Muscle layer of colon (tissue), 2 donors: Measurements from ENCODE around the gene NPDC1.
A peak's percentile ranks its signal among the peaks of the same experiment; 100 is the strongest.

Experiments
- H3K27ac ChIP-seq: one replicate; pipeline ENCODE4 v1.7.0; 2013; ENCODE audit warnings: low read depth, mild to moderate bottlenecking, low read length, moderate library complexity
- H3K27me3 ChIP-seq, 2 donors: one replicate each; pipeline ENCODE4 v1.7.0; 2013; ENCODE audit warnings: low read length in 2 of 2, mild to moderate bottlenecking in 2 of 2; ENCODE audit not compliant: insufficient read depth in 2 of 2, control insufficient read depth in 1 of 2
- H3K36me3 ChIP-seq: one replicate; pipeline ENCODE4 v1.7.0; 2013; ENCODE audit warnings: mild to moderate bottlenecking, low read length; ENCODE audit not compliant: insufficient read depth
- H3K4me1 ChIP-seq: one replicate; pipeline ENCODE4 v1.7.0; 2013; ENCODE audit warnings: mild to moderate bottlenecking, low read length; ENCODE audit not compliant: insufficient read depth
- H3K4me3 ChIP-seq, 2 donors: one replicate each; pipeline ENCODE4 v1.7.0; 2013; ENCODE audit warnings: low read length in 2 of 2, low read depth in 1 of 2, mild to moderate bottlenecking in 1 of 2, moderate library complexity in 1 of 2
- H3K9ac ChIP-seq: one replicate; pipeline ENCODE4 v1.7.0; 2013; ENCODE audit warnings: low read length
- H3K9me3 ChIP-seq: one replicate; pipeline ENCODE4 v1.7.0; 2013; ENCODE audit warnings: mild to moderate bottlenecking, low read length
- donor health status: abdominal sarcoma.
- donor health status: Adenocarcinoma of cecum.

Gene NPDC1

DNA sequence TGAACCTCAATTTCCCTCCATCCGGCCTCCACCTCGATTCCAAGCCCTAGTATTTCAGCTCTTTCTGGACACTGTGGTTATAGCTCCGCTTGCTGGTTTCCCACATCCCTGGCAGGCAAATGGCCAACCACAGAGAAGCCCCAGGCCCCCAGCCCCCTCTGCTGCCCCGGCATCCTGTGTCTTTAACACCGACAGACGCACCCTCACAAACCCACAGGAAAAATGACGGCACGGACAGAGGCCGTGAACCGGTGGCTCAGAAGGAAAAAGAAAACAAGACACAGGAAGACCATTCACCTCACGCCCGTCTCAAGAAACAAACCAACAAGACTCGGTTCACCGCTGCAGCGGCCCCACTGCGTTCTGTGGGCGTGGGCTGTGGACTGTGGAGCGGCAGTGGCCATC, 48.1 kb downstream of the NPDC1 start:
- H3K27ac ChIP-seq: no peak overlapping the region
- peaks cover 13 to 46% of the 10 kb centered on the region in 2 donors for H3K27me3 ChIP-seq
- no peaks in the 10 kb centered on the region for H3K36me3 ChIP-seq
- H3K9me3 ChIP-seq: no peaks in the 10 kb centered on the region
- peaks cover 15% of the 10 kb centered on the region for H3K4me1 ChIP-seq
- H3K4me3 ChIP-seq: no peak overlapping the region
- H3K9ac ChIP-seq: no peak overlapping the region

- H3K4me1 ChIP-seq: peaks cover 17% of the 10 kb centered on the region
- no peak overlapping the region for H3K27ac ChIP-seq
- peaks cover 13 to 46% of the 10 kb centered on the region in 2 donors for H3K27me3 ChIP-seq
- no peak overlapping the region for H3K4me3 ChIP-seq
- H3K9ac ChIP-seq: no peak overlapping the region
- H3K36me3 ChIP-seq: no peaks in the 10 kb centered on the region
- no peaks in the 10 kb centered on the region for H3K9me3 ChIP-seq
Observed at GRCh38 chr9:136997371-136997770, 48.6 kb downstream of the NPDC1 start.

GRCh38 chr9:136996361-136997292, 49.4 kb downstream of the NPDC1 start, which contains the start of gene CLIC3:
TSS of gene CLIC3 (minus strand) at chr9:136996568. CDS start at chr9:136996543, 25 bp downstream.
- no peak within 1 kb of the TSS for H3K27ac ChIP-seq
- H3K36me3 ChIP-seq: no peaks in the 10 kb centered on the region
- H3K9me3 ChIP-seq: no peaks in the 10 kb centered on the region
- H3K4me1 ChIP-seq: peaks cover 17% of the 10 kb centered on the region
- peaks cover 13 to 46% of the 10 kb centered on the region in 2 donors for H3K27me3 ChIP-seq
- H3K4me3 ChIP-seq: no peak within 1 kb of the TSS
- no peak within 1 kb of the TSS for H3K9ac ChIP-seq

DNA sequence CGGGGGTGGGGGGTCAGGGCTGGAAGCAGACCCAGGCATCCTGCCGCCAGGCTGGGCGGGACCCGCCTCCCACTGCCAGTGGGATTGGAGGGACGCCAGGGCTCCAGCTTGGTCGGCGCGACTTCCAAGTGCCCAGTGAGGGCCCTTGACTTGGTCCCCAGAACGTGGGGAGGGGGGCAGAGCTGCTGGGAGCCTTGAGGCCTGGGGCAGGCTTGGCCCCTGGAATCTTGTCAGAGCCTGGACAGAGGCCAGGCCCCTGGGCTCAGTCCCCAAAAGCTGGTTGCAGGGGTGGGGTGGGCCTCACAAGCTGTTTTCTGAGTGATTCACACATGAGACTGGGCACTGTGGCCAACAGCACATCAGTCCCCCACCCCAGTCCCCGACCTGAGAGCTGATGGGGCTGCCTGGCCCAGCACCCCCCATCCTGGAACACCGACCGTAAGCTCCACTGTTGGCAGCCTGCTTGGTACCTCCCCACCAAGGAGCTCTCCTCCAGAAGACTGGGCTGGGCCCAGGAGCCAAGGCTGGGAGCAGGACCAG, 50.1 kb downstream of the NPDC1 start:
- no peak overlapping the region for H3K27ac ChIP-seq

DNA sequence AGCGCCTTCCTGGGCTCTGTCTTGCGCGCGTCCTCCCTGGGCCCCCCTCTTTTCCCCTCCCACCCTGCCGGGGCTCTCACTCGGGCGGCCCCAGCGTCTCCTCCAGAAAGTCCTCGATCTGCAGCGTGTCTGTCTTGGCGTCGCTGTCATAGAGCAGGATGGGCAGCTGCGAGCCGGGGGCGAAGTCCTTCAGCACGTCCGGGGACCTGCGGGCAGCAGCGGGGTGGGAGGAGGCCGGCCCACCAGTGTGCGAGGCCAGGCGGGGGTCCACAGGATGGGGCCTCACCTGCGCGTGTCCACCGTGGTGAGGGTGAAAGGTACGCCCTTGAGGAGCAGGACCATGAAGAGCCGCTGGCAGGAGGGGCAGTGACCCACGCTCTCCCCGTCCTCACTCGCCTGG, 50.6 kb downstream of the NPDC1 start:
- no peak overlapping the region for H3K9ac ChIP-seq
- H3K27ac ChIP-seq: no peak overlapping the region
- H3K27me3 ChIP-seq: peaks cover 13 to 46% of the 10 kb centered on the region in 2 donors
- no peaks in the 10 kb centered on the region for H3K9me3 ChIP-seq
- no peak overlapping the region for H3K4me3 ChIP-seq
- no peaks in the 10 kb centered on the region for H3K36me3 ChIP-seq
- peaks cover 17% of the 10 kb centered on the region for H3K4me1 ChIP-seq

More for the DNA sequence above, 50.1 kb downstream of the NPDC1 start:
- Histone ChIP-seq H3K9ac (no peak overlapping the region), H3K4me1 (peaks cover 17% of the 10 kb centered on the region), H3K27me3 (peaks cover 13 to 46% of the 10 kb centered on the region in 2 donors), H3K36me3 (no peaks in the 10 kb centered on the region), H3K9me3 (no peaks in the 10 kb centered on the region), H3K4me3 (no peak overlapping the region)

- no peak overlapping the region for H3K4me3 ChIP-seq
- H3K36me3 ChIP-seq: no peaks in the 10 kb centered on the region
- H3K27me3 ChIP-seq: peaks cover 13 to 46% of the 10 kb centered on the region in 2 donors
- no peaks in the 10 kb centered on the region for H3K9me3 ChIP-seq
- H3K4me1 ChIP-seq: peaks cover 17% of the 10 kb centered on the region
- H3K9ac ChIP-seq: no peak overlapping the region
- H3K27ac ChIP-seq: no peak overlapping the region
Observed at GRCh38 chr9:136994888-136995230, 51.1 kb downstream of the NPDC1 start.

DNA sequence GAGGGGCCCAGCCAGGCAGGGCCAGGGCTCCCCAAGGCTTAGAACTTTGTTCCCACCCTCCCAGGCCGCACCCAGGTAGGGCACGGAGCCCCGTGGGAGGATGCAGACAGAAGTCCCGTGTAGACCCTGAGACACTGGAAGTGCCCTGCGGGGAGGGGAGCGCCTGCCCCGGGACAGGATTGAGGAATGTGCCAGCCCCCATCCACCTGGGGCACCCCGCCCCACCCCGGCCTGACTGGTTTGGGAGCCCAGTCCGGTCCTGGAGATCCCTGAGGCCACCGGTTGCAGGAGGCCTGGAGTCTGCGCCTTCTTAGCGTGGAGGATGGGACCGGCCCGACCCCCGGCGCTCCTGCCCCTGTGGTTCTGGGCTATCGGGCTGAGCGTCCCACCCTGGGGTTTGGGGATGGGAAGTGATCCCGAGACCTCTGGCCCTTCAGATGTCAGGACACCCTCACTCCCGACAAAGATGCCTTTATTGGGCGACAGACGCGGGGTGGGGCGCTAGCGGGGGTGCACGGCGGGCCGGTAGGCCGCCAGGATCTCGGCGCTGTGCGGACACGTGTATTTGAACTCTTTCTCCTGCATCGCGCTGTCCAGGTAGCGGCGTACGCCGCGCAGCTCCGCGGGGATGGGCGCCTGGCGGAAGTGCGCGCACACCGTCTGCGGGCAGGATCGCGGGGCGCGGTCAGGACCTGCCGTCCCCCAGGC, 51.6 kb downstream of the NPDC1 start:
- no peaks in the 10 kb centered on the region for H3K9me3 ChIP-seq
- no peak overlapping the region for H3K9ac ChIP-seq
- H3K27me3 ChIP-seq: peaks cover 13 to 46% of the 10 kb centered on the region in 2 donors
- H3K27ac ChIP-seq: no peak overlapping the region
- no peaks in the 10 kb centered on the region for H3K36me3 ChIP-seq
- H3K4me1 ChIP-seq: peaks cover 17% of the 10 kb centered on the region
- no peak overlapping the region for H3K4me3 ChIP-seq

DNA sequence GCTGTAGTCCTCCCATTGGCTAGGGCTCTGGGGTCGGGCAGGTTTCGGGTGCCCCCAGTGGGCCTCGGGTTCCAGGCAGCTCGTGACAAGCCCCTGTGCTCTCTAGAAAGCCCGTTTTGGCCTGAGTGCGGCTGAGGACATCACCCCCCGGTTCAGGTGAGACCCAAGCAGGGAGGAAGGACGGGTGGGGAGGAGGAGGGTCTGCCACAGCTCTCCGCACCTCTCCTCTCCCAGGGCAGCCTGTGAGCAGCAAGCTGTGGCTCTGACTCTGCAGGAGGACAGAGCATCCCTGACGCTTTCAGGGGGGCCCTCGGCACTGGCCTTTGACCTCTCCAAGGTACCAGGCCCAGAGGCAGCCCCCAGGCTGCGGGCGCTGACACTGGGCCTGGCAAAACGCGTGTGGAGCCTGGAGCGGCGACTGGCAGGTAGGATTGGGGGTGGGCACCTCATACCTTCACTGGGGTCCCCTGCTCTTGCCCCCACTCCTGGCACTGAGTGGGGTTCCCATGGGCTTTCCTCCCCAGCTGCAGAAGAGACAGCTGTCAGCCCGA, 53.1 kb downstream of the NPDC1 start:
- H3K27me3 ChIP-seq: peaks cover 13 to 46% of the 10 kb centered on the region in 2 donors
- no peak overlapping the region for H3K9ac ChIP-seq
- H3K4me3 ChIP-seq: peak overlapping the region; percentile 81 to 84
- no peaks in the 10 kb centered on the region for H3K36me3 ChIP-seq
- H3K27ac ChIP-seq: peak overlapping the region; percentile 76
- no peaks in the 10 kb centered on the region for H3K9me3 ChIP-seq
- peaks cover 17% of the 10 kb centered on the region for H3K4me1 ChIP-seq

- no peak within 1 kb of the TSS for H3K9ac ChIP-seq
- H3K4me1 ChIP-seq: peaks cover 17% of the 10 kb centered on the region
- no peaks in the 10 kb centered on the region for H3K9me3 ChIP-seq
- H3K36me3 ChIP-seq: no peaks in the 10 kb centered on the region
- peaks cover 12 to 42% of the 10 kb centered on the region in 2 donors for H3K27me3 ChIP-seq
- H3K27ac ChIP-seq: peak within 1 kb of the TSS; percentile 76
- peak within 1 kb of the TSS; percentile 81 to 84 for H3K4me3 ChIP-seq
Observed at GRCh38 chr9:136991993-136992818, 53.8 kb downstream of the NPDC1 start, which contains the start of gene PAXX. TSS of gene PAXX (plus strand) at chr9:136992422. CDS start at chr9:136992444, 22 bp downstream.

DNA sequence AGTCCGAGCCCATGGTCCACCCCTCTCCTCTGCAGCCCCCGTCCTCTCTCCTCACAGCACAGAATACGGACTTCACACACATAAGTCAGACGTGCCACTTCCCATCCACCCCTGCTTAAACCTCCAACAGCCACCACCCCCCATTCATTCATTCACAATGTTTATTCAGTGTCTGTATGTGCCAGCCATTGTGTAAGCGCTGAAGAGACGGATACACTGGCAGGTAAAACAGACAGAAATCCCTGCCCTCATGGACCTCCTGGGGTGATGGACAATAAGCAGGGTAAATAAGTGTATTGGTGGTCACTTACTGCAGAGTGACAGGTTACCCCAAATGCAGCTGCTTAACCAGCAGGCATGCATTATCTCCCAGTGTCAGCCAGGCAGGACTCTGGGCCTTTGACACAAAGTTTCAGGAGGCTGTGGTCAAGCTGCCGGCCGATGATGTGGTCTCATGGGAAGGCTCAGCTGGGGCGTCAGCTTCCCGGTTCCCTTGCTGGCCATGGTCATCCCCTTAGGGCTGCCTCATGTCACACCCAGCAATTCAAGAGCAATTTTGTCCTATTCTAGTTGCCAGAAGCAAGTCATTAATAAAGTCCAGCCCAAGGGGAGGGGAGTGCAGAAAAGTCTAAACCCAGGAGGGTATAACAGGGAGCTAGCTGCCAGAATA, 55.6 kb downstream of the NPDC1 start:
- peaks cover 0 to 34% of the 10 kb centered on the region in 2 donors for H3K27me3 ChIP-seq
- no peak overlapping the region for H3K9ac ChIP-seq
- peaks cover 11% of the 10 kb centered on the region for H3K4me1 ChIP-seq
- no peaks in the 10 kb centered on the region for H3K9me3 ChIP-seq
- no peaks in the 10 kb centered on the region for H3K36me3 ChIP-seq
- no peak overlapping the region for H3K4me3 ChIP-seq
- no peak overlapping the region for H3K27ac ChIP-seq
